ENCODE data around the gene LGALS7. TPM values are rescaled to one million over a fixed set of nuclear protein-coding genes. Genes with fewer than 3 reads are reported as not detected.

The LGALS7 gene
- polyA plus RNA-seq, 1 of the 3 experiments (the other 2 are of a cell fraction), result not detected

DNA sequence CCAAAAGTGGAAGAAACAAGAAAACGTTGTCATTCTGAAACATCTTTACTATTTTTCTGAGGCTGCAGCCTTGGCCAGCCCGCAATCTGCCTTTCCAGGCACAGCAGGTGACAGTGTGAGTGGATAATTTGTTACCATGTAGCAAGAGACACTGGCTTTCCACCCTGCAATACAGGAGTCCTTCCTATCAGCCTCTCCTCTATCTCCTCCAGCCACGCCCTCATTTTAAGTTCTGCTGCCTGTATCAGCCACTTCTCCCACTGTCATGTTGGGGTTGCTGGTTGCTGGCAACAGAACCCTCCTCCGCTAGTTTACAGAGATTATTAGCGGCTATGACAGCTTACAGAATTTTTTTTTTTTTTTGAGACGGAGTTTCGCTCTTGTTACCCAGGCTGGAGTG, 7.7 kb upstream of the LGALS7 start:
- no peak overlapping the region for H3K4me2 ChIP-seq

DNA sequence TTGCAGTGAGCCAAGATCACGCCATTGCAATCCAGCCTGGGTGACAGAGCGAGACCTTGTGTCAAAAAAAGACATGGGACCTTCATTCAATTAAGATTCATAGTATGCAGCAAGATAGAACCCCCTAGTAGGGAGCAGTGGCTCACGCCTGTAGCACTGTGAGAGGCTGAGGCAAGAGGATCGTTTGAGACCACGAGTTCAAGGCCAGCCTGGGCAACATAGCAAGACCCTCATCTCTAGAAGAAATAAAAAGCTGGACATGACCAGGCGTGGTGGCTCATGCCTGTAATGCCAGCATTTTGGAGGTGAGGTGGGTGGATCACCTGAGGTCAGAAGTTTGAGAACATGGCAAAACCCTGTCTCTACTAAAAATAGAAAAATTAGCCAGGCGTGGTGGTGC, 7.1 kb upstream of the LGALS7 start:
- Histone ChIP-seq H3K4me1 (ENCODE audit: control insufficient read depth in 1 of 2, insufficient read depth in 2 of 2, low read depth in 1 of 2, low read length in 1 of 2) (no peaks in the 10 kb centered on the region), H4K20me1 (ENCODE audit: insufficient read depth) (no peaks in the 10 kb centered on the region), H3K27ac (ENCODE audit: low read depth in 2 of 2, low read length in 1 of 2) (no peak overlapping the region), H2AFZ (ENCODE audit: low read depth) (no peak overlapping the region), H3K9me2 (no peaks in the 10 kb centered on the region), H3K4me3 (ENCODE audit: low read depth in 2 of 2, low read length in 1 of 2) (no peak overlapping the region), H3K36me3 (replicated peaks in 1 of 2; ENCODE audit: control insufficient read depth in 1 of 2, insufficient read depth in 2 of 2, low read length in 1 of 2) (no peaks in the 10 kb centered on the region), H3K9ac (no peak overlapping the region), H3K27me3 (ENCODE audit: insufficient read depth) (no peaks in the 10 kb centered on the region), H3K79me2 (ENCODE audit: insufficient read depth) (no peaks in the 10 kb centered on the region), H3F3A (replicated peaks; ENCODE audit: insufficient read depth) (no peaks in the 10 kb centered on the region), H3K4me2 (no peak overlapping the region), H3K9me3 (no peaks in the 10 kb centered on the region)
- DNase-seq, result no peak
- POLR2A ChIA-PET, result no interaction called here
- WGBS (ENCODE audit: low lambda C conversion rate), result 67% methylated on average over 7 of the region's 7 CpGs
- CTCF ChIA-PET, result interaction anchor here (1.2 kb wide), 1 partner anchor 150 kb away, joined by 3 read pairs; the partner anchor contains the start of genes MRPS12 and SARS2
- no peak for TF ChIP-seq ELF1 (IDR thresholded peaks at IDR 0.05)
- TF ChIP-seq CHD2 (IDR thresholded peaks at IDR 0.05; ENCODE audit: low read length, partially characterized antibody), result no peak
- no peak for TF ChIP-seq POLR2AphosphoS5 (IDR thresholded peaks at IDR 0.05; ENCODE audit: low read depth, low read length)
- no peak for TF ChIP-seq NRF1 (IDR thresholded peaks at IDR 0.05; ENCODE audit: low read depth, low read length)
- TF ChIP-seq FOSL2 (IDR thresholded peaks at IDR 0.05; ENCODE audit: borderline replicate concordance, low read depth), result no peak
- TF ChIP-seq, protein P1, sequence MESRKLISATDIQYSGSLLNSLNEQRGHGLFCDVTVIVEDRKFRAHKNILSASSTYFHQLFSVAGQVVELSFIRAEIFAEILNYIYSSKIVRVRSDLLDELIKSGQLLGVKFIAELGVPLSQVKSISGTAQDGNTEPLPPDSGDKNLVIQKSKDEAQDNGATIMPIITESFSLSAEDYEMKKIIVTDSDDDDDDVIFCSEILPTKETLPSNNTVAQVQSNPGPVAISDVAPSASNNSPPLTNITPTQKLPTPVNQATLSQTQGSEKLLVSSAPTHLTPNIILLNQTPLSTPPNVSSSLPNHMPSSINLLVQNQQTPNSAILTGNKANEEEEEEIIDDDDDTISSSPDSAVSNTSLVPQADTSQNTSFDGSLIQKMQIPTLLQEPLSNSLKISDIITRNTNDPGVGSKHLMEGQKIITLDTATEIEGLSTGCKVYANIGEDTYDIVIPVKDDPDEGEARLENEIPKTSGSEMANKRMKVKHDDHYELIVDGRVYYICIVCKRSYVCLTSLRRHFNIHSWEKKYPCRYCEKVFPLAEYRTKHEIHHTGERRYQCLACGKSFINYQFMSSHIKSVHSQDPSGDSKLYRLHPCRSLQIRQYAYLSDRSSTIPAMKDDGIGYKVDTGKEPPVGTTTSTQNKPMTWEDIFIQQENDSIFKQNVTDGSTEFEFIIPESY (IDR thresholded peaks at IDR 0.05; ENCODE audit: borderline replicate concordance, low read depth), result no peak
- no peak for TF ChIP-seq RCOR1 (IDR thresholded peaks at IDR 0.05; ENCODE audit: low read length)
- TF ChIP-seq YY1 (IDR thresholded peaks at IDR 0.05; ENCODE audit: low read depth), result no peak
- TF ChIP-seq SMC3 (IDR thresholded peaks at IDR 0.05; ENCODE audit: low read depth, low read length), result no peak
- TF ChIP-seq, protein P2, sequence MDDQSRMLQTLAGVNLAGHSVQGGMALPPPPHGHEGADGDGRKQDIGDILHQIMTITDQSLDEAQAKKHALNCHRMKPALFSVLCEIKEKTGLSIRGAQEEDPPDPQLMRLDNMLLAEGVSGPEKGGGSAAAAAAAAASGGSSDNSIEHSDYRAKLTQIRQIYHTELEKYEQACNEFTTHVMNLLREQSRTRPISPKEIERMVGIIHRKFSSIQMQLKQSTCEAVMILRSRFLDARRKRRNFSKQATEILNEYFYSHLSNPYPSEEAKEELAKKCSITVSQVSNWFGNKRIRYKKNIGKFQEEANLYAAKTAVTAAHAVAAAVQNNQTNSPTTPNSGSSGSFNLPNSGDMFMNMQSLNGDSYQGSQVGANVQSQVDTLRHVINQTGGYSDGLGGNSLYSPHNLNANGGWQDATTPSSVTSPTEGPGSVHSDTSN (IDR thresholded peaks at IDR 0.05), result no peak
- TF ChIP-seq RXRA (IDR thresholded peaks at IDR 0.05; ENCODE audit: borderline replicate concordance, low read depth), result no peak
- no peak for TF ChIP-seq GATA2 (CRISPR knock-in tag; IDR thresholded peaks at IDR 0.05)

More for the DNA sequence above, 7.7 kb upstream of the LGALS7 start:
- no peak overlapping the region for H3K27ac ChIP-seq (ENCODE audit: low read depth in 2 of 2, low read length in 1 of 2)
- H3K79me2 ChIP-seq (ENCODE audit: insufficient read depth), result no peaks in the 10 kb centered on the region
- no peaks in the 10 kb centered on the region for H3K9me3 ChIP-seq
- H4K20me1 ChIP-seq (ENCODE audit: insufficient read depth), result no peaks in the 10 kb centered on the region
- no peaks in the 10 kb centered on the region for H3K27me3 ChIP-seq (ENCODE audit: insufficient read depth)
- 71% methylated on average over 7 of the region's 7 CpGs for WGBS (ENCODE audit: low lambda C conversion rate)
- H3K9me2 ChIP-seq, result no peaks in the 10 kb centered on the region
- no peak overlapping the region for H3K9ac ChIP-seq
- no peaks in the 10 kb centered on the region for H3K36me3 ChIP-seq (replicated peaks in 1 of 2; ENCODE audit: control insufficient read depth in 1 of 2, insufficient read depth in 2 of 2, low read length in 1 of 2)
- no peak overlapping the region for H3K4me3 ChIP-seq (ENCODE audit: low read depth in 2 of 2, low read length in 1 of 2)
- no peaks in the 10 kb centered on the region for H3K4me1 ChIP-seq (ENCODE audit: control insufficient read depth in 1 of 2, insufficient read depth in 2 of 2, low read depth in 1 of 2, low read length in 1 of 2)
- DNase-seq, result no peak
- TF ChIP-seq NFIC (IDR thresholded peaks at IDR 0.05; ENCODE audit: borderline replicate concordance) (no peak), RAD21 (IDR thresholded peaks at IDR 0.05; ENCODE audit: low read length) (no peak), RFX5 (IDR thresholded peaks at IDR 0.05; ENCODE audit: low read length) (no peak), FOXM1 (IDR thresholded peaks at IDR 0.05; ENCODE audit: low read depth) (no peak), SMC3 (IDR thresholded peaks at IDR 0.05; ENCODE audit: low read depth, low read length) (no peak), CHD2 (IDR thresholded peaks at IDR 0.05; ENCODE audit: low read length, partially characterized antibody) (no peak), RXRA (IDR thresholded peaks at IDR 0.05; ENCODE audit: borderline replicate concordance, low read depth) (no peak), RCOR1 (IDR thresholded peaks at IDR 0.05; ENCODE audit: low read length) (no peak)
- TF ChIP-seq, protein P3, sequence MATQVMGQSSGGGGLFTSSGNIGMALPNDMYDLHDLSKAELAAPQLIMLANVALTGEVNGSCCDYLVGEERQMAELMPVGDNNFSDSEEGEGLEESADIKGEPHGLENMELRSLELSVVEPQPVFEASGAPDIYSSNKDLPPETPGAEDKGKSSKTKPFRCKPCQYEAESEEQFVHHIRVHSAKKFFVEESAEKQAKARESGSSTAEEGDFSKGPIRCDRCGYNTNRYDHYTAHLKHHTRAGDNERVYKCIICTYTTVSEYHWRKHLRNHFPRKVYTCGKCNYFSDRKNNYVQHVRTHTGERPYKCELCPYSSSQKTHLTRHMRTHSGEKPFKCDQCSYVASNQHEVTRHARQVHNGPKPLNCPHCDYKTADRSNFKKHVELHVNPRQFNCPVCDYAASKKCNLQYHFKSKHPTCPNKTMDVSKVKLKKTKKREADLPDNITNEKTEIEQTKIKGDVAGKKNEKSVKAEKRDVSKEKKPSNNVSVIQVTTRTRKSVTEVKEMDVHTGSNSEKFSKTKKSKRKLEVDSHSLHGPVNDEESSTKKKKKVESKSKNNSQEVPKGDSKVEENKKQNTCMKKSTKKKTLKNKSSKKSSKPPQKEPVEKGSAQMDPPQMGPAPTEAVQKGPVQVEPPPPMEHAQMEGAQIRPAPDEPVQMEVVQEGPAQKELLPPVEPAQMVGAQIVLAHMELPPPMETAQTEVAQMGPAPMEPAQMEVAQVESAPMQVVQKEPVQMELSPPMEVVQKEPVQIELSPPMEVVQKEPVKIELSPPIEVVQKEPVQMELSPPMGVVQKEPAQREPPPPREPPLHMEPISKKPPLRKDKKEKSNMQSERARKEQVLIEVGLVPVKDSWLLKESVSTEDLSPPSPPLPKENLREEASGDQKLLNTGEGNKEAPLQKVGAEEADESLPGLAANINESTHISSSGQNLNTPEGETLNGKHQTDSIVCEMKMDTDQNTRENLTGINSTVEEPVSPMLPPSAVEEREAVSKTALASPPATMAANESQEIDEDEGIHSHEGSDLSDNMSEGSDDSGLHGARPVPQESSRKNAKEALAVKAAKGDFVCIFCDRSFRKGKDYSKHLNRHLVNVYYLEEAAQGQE (IDR thresholded peaks at IDR 0.05; ENCODE audit: low read depth, low read length), result no peak
- no peak overlapping the region for H2AFZ ChIP-seq (ENCODE audit: low read depth)
- no peaks in the 10 kb centered on the region for H3F3A ChIP-seq (replicated peaks; ENCODE audit: insufficient read depth)
- CTCF ChIA-PET, result interaction anchor here (1.2 kb wide), 1 partner anchor 149 kb away, joined by 3 read pairs; the partner anchor contains the start of genes MRPS12 and SARS2
- POLR2A ChIA-PET, result no interaction called here

All from SK-N-SH (cell line).